CD4-positive, alpha-beta T cell treated with Interleukin-21 for 1 hour (primary cell): ENCODE data around the gene CYP4F22.

Experiments used
- DNase-seq: peaks from one replicate; pipeline ENCODE4 v3.0.0-alpha.2; 2020

CYP4F22 gene

DNA sequence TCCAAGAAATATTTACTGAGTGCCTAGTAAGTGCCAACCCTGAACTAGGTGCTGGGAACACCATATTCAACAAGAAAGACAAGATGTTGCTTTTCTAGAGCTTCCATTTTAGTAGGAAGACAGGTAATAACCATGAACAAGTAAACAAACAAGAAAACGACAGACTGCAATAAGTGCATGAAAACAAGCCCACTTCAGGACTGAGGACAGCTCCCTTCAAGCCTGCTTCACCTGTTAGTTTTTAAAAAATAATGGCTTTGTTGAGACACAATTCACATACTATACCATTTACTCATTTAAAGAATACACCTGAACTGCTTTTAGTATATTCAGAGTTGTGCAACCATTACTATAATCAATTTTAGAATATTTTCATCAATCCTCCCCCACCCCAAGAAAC lies 30.4 kb downstream of the CYP4F22 start:
- DNase-seq, result no peak

- no peak for DNase-seq
Measured at GRCh38 chr19:15539638-15540037, 31.3 kb downstream of the CYP4F22 start.

- no peak for DNase-seq
Measured at GRCh38 chr19:15540435-15540834, 32.1 kb downstream of the CYP4F22 start.

DNA sequence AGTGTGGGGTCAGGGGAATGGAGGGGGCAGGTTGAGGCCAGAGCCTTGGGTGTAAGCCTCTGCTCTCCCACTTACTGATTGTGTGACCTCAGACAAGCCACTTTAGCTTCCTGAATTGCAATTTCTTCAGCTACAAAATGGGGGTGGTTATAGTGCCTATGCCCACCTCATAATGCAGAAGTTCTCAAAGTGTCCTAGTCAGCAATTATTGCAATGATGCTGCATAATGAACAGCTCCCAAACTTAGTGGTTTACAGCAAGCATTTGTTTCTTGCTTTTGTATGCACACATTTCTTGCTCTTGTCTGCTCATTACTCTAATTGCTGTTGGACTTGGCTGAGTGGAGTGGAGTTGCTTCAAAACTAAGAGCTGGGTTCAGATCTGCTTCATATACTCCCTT lies 36.0 kb downstream of the CYP4F22 start:
- no peak for DNase-seq

DNA sequence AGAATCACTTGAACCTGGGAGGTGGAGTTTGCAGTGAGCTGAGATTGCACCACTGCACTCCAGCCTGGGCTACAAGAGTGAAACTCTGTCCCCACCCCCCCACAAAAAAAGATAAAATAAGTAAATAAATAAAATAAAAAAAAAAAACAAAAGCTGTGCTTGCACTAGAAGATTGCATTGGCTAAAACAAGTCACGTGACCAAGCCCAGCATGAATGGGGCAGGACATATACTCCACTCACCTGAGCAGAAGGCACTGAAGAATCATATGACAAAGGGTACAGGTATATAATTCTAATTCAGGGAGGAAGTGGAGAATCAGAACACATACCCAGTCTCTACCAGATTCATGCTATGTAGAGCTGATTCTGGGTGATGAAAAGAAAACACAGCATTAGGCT lies 36.6 kb downstream of the CYP4F22 start:
- no peak for DNase-seq

- no peak for DNase-seq
Measured at GRCh38 chr19:15548648-15549047, 40.3 kb downstream of the CYP4F22 start.

GRCh38 chr19:15549581-15549980 lies 41.3 kb downstream of the CYP4F22 start:
- DNase-seq, result no peak

- no peak for DNase-seq
Measured at GRCh38 chr19:15550273-15550672, 41.9 kb downstream of the CYP4F22 start.

GRCh38 chr19:15550929-15551292 lies 42.6 kb downstream of the CYP4F22 start:
- DNase-seq, result peak; percentile 28

GRCh38 chr19:15551293-15552004 lies 43.1 kb downstream of the CYP4F22 start:
- peak; percentile 83 for DNase-seq

DNA sequence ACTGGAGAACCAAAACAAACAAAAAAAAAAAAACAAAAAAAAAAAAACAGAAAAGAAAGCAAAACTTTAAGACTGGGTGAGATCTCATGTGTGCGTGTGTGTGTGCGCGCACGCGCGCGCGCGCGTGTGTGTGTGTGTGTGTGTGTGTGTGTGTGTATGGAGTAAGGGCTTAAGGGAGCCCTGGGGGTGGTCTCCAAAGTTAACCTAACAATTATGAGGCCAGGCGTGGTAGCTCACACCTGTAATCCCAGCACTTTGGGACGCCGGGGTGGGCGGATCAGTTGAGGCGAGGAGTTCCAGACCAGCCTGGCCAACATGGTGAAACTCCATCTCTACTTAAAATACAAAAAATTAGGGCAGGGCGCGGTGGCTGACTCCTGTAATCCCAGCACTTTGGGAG lies 46.7 kb downstream of the CYP4F22 start:
- peak; percentile 6 for DNase-seq

DNA sequence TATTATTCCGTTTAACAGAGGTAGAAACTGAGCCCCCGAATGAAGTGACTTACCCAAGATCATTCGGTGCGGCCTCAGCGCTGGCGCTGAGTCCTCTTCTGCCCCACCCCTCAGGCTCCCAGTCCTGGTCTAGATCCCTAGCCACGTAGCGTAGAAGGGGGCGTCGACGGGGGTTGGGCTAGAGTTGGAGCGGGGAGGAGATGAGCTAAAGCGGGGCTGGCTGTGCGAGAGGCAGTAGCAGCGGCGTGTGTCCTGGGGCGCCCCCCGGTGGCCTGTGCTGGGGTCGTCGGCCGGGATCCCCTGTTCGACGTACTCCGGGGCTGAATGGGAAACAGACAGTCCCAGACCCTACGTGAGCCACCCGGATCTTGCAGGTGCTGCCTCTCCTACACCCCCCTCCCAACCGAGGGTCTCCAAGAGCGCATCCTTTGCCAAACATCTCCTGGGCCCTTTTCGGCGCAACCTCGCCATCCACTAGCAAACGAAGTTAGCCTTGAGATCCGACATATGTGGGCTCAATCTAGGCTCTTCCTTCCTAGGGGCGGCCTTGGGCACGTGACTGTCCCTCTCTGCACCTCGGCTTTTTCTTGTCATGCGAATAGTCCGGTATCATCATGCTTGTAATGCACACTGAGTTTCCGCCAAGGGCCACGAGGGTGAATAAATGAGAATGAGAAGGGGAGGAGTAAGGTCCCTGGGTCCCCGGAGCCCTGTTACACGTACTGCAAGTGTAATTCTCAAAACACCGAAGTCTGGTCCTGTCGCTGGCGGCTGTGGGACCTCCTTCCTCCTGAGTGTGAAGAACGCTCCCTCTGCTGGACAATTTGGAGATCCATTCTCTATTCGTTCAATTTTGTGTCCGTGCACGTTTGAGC lies 47.7 kb downstream of the CYP4F22 start:
- peak; percentile 95 for DNase-seq

- no peak for DNase-seq
Measured at GRCh38 chr19:15556634-15557181, 48.4 kb downstream of the CYP4F22 start.

- DNase-seq, result no peak
Measured at GRCh38 chr19:15557223-15557622, 48.9 kb downstream of the CYP4F22 start.

DNA sequence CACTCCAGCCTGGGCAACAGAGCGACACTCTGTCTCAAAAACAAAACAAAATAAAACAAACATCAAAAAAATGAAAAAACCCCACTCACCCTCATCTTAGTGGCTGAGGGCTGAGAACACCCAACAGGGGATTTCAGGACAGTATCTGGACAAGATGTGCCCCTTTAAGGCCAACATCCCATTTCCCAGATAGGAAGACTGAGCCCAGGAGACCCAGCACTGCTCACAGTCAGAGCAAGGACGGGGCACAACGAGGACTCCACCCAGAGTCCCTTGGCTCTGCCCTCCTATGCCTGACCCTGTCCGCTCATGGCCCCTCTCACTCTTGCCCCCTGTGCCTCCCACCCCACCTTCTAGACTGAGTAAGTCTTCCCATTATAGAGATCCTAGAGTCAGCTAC lies 53.8 kb downstream of the CYP4F22 start:
- DNase-seq, result no peak

DNA sequence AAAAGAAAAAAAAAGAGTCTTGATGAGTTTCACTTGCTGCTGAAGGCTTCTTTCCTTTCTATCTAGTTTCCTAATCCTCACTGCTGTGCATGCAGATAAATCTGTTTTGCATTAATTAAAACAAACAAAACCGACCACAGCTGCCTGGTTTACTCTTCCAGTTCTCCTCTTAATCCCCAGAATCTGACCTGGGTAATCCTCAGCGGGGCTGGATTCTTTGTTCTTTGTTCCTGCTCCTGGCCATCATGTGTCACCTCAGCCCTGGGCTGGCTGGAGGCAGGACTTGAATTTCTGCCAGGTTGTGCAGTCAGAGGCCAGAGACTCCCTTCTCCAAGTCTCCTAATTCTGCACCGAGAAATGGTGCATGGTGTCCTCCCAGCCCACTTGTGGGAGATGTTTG lies 54.5 kb downstream of the CYP4F22 start:
- DNase-seq, result no peak

DNA sequence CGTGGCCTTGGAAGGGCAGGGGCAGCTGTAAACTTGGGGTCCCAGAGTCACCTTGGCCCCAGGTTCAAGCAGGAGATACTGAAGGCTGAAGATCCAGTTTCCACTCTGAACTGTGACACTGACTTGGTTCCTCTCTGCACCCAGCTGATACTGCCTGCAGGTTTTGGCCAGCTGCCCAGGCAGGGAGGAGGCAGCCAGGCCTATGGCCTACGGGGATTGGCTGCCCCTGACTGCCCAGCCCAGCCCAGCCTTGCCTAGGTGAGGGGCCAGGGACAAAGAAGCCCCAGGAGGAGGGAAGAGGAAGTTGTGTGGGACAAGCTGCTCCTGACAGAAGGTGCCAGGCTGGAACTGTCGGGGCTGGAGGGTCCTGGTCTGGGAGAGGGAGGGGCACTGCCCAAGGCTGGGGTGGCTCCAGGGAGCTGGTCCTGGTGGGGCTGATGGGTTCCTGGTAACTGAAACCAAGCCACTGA lies 55.0 kb downstream of the CYP4F22 start:
- DNase-seq, result no peak

DNA sequence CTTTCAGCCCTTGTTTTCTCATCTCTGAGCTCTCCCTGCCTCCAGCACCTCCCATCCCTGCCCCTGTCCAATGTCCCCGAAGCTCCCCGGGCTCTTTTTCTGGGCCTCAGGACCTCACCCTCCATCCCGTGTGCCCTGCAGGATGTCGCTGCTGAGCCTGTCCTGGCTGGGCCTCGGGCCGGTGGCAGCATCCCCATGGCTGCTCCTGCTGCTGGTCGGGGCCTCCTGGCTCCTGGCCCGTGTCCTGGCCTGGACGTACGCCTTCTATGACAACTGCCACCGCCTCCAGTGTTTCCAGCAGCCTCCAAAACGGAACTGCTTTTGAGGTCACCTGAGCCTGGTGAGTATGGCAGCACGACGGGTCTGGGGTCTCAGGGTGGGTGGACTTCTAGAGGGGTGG lies 55.6 kb downstream of the CYP4F22 start:
- DNase-seq, result no peak

GRCh38 chr19:15564534-15565168 lies 56.3 kb downstream of the CYP4F22 start:
- no peak for DNase-seq

DNA sequence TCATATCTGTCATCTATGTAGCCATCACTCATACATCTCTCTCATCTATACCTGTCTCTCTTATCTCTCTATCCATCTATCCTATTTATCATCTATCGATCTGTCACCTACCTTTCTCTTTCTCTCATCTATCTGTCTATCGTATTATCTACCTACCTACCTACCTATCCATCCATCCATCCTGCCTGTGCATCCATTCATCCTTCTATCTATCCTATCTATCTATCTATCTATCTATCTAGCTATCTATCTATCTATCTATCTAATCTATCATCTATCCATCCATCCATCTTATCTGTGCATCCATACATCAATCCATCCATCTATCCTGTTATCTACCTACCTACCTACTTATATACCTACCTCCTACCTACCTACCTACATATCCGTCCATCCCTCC lies 62.1 kb downstream of the CYP4F22 start:
- no peak for DNase-seq

GRCh38 chr19:15575406-15575805 lies 67.1 kb downstream of the CYP4F22 start:
- DNase-seq, result no peak

DNA sequence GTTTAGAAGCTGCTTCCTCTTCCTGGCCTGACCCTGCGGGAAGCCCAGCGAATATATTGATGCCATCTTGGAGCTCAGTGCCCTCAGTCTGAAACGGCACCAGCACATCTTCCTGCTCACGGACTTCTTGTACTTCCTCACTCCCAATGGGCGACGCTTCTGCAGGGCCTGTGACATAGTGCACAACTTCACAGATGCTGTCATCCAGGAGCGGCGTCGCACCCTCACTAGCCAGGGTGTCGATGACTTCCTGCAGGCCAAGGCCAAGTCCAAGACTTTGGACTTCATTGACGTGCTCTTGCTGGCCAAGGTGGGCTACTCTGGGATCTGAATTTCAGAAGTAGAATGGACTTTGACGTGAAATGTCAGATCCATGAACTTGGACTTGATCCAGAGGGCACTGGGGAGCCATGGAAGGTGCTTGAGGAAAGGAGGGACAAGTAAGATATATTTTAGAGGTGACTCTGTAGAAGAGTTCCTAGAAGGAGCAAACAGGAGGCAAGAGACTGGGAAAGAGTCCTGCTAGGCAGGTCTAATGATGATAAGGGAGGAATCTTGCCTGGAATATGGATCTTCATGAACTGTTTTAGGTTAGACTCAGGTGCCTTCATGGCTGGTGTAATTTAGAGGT lies 68.3 kb downstream of the CYP4F22 start:
- no peak for DNase-seq

- DNase-seq, result no peak
Measured at GRCh38 chr19:15577184-15577771, 69.0 kb downstream of the CYP4F22 start.
